Activated CD4-positive, CD25-positive, alpha-beta regulatory T cell treated with anti-CD3 and anti-CD28 coated beads, Interleukin-2, amount 50 U/mL, for 16 hours (primary cell): ENCODE data around the gene OR2T27.
"Not testable (repeated sequence)": the region's sequence is repeated elsewhere in the genome, so short reads cannot be mapped to it uniquely, and the experiment has no call there.

Source experiments
- DNase-seq: peaks from one replicate; pipeline ENCODE4 v3.0.0-alpha.2; 2020; ENCODE audit warnings: low read depth, low spot score

The OR2T27 gene, protein sequence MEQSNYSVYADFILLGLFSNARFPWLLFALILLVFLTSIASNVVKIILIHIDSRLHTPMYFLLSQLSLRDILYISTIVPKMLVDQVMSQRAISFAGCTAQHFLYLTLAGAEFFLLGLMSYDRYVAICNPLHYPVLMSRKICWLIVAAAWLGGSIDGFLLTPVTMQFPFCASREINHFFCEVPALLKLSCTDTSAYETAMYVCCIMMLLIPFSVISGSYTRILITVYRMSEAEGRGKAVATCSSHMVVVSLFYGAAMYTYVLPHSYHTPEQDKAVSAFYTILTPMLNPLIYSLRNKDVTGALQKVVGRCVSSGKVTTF

DNA sequence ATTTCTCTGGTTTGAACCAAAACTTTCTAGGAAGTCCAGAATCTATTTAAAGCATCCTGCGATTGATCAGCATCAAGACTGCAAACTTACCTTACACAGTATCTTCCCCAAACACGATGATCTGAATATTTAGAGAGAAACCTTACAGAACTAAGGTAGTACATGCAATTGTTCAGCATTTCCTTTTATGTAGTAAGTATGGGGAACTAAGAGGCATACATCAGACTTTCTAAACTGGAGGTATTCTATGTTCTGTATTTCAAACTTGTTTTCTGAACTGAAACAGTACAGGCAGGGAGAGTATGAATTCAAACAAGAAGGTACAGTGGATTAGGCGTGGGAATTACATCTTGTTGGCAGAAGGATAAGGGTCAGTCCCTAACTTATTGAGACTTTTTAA is at the start of gene OR2T27:
TSS of gene OR2T27 (minus strand) at position 175 of the 400 bp plus-strand sequence. CDS start 4,644 bp downstream, outside the sequence.
- not testable (repeated sequence) for DNase-seq

DNA sequence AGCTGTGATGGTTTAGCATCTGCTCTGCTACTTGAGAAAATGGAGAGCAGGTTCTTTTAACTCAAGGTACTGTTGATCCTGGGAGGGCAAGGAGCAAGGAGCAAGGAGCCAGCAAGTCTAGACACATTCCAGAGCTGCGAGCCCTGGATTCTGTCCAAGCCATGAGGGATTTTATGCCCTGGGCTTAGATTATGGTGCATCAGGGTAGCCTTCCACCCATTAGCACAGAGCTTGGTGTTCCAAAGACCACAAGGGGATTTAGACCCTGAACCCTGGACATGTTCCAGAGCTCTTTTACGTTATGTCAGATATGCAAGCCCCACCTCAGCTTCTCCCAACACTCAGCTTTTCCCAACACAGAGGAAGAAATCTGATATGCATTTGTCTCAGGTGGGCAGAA is 49.3 kb upstream of the OR2T27 start:
- DNase-seq = no peak

DNA sequence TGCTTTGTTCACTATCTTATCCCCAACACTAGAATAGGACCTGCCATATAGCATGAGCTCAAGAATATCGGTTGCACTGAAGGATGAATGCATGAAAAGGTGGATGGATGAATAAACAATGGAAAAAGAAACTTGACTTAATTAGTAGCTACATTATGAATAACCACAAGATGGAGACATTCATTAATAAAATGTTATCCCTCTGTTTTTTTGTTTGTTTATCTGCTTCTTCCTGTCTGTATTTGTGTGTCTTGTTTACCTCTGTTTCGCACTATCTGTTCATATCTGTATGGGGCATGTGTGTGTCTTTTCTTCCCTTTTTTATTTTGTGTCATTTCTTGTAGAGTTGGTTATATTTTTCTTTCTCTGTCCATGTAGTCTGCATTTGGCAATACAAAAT is 48.3 kb upstream of the OR2T27 start:
- no peak for DNase-seq

DNA sequence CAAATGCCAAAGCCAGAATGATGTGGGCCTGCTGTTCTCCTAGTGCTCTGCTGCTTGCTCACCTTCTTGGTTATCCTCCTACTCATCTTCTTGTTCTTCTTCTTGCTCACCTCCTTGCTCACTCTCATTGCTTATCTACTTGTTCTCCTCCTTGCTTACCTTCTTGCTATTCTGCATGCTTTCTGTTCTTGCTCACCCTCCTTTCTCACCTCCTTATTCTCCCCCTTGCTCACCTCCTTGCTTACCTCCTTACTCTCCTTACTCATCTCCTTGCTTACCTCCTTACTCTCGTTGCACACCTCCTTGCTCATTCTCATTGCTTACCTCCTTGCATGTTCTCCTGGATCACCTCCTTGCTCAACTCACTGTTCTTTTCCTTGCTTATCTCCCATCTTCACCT is 47.4 kb upstream of the OR2T27 start, which contains the start of gene OR14I1:
TSS of gene OR14I1 (minus strand) at position 53 of the 400 bp plus-strand sequence.
- no peak for DNase-seq

DNA sequence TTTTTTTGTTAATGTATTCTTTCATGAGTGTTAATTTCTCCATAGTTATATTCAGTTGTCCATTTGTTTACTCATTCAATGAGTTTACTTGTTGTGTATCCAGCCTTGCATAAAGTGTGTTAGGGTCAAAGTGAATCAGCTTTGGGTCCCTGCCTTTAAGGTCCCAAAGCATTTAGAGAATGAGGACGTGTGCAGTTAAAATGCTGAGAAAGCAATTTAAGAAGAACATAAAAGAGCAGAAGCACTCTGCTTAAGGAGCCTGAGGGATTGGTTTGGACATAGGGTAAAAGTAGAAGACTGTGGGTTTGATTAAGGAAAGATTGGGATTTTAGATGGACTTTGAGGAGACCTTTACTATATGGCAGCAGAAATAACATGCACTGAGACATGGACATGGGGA is 43.8 kb upstream of the OR2T27 start:
- no peak for DNase-seq

DNA sequence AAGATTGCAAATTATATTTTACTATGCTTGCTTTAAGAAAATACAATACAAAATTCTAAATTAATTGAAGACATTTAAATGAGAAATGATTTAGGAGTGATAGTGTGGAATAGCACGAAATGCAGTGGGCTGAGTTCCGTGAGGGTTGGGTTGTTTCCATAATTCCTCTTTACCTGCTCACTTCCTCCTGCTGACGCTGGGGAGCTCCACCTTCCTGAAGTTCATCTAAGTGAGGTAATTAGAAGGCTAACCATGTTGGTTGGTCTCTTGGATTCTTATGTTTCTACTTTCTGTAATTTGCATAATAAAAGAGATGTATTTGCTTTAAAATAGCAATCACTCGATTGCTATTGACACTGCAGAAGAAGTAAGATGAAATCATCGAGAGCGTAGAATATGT is 42.6 kb upstream of the OR2T27 start:
- DNase-seq = no peak

DNA sequence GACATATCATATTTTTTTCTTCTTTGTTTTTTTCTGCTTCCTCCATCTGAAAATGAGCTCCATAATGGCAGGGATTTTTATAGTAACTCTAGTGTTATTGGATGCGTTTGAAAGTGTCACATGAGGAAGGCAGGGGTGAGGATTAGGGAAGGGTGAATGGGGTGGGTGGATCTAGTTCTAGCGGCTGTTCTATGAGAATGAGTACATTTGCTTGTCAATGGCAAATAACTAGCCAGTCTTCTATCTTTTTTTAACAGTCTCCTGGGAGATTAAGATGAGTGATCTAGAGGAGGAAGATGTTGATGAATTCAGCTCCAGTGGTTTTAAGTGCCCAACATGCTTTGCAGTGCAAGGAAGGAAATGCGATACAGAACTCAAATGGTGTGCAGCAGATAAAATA is 41.4 kb upstream of the OR2T27 start:
- no peak for DNase-seq

DNA sequence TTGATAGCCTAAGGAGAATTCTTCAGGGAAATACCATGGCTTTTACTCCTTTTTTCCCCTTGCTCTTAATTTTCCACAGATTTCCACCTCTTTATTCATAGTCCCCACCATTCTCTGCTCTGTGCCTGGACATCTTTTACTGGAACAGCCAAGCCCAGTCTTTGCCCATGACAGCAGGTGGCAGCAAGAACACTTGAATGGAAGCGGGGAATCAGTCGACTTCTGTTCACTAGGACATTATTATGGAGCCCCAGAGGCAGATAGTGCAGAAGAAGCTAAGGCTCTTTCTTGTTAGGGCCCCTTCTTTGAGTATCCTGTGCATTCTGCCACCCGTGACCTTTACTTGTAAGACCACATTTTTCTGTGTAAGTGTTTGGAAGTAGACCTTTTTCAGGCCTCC is 40.9 kb upstream of the OR2T27 start:
- DNase-seq = no peak

DNA sequence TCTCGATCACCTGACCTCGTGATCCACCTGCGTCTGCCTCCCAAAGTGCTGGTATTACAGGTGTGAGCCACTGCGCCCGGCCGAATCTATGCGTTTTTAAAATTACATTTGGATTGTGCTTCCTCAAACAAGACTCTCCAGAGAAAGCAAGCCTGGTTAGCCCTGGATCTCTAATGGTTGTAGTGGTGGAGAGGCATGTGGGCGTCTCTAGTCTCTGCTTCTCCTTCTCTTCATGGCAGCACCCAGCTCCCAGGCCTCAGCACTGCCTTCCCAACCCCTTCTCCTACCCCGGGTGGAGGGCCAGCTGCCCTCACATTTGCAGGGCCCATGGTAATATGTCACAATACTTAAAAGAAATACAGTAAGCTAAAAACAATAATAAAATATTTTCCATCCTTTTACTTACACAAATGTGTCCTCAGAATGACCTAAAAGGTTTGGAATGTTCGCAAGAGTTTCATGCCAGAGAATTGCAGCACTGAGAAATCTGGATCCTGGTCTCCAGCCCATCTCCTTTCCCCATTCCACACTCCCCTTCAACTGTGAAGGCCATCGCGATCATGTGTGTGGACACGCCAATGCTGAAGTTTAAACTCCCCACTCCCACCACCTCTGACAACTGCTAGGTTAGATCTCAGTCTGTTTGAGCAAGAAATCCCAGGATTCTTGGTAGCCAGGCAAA is 40.3 kb upstream of the OR2T27 start:
- DNase-seq = no peak

DNA sequence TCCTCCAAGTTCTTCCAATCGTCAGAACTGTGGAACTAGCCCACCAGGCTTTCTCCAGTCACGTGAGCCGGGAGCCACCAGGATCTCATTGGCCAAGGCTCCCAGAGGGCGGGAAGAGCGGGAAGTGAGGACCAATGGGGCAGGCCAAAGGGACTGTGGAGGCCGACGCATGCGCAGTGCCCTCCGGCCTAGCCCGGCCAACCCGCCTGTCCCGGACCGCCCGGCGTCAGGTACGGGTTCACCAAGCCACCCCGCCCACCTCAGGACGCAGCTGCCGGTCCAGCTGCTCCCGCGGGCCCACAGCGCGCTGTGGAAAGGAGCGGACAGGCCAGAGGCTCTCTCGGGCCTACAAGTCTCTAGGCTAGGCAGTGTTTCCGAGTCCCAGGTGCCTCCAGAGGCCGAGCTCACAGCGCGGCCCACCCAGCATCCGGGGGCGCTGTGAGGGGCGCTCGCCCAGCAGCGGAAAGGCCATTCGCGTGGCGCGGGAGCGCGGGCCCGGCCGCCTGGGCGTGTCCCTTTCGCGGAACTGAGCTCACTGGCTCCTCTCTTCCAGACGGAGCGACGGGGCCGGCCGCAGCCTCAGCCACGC is 36.3 kb upstream of the OR2T27 start:
- DNase-seq = no peak

DNA sequence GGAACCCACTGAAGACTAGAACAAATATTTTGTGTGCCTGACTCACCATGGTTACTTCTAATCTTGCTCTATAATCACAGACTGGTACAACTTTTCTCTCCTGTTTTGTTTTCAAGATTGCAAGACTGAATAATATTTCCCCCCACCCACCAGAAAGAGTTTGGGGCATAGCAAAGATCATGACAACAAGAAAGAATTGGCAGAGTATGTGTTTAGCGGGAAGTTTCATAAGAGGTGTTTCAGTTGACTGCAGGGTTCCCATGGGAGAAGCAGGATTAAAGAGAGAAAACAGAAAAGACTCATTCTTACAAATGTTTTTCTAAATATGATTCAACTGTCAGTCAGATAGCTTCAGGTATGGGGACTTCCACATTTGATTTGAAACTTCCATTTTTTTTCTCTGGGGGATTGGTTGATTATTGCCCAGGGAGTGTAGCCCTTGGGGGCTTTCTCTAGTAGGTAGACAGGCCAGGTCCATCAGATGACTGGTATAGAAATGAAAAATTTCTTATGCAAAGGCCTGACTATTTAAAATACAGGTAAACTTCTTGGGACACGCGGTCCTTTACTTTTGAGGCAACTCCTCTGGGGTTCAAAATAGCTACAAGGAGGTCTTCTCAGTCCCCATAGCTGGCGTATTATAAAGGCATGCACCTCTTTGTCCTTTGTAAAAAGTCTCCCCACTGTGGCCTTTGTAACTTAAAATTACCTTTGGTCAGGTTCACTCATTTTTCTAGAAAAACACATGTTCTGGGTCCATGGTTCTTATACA is 33.4 kb upstream of the OR2T27 start:
- no peak for DNase-seq

DNA sequence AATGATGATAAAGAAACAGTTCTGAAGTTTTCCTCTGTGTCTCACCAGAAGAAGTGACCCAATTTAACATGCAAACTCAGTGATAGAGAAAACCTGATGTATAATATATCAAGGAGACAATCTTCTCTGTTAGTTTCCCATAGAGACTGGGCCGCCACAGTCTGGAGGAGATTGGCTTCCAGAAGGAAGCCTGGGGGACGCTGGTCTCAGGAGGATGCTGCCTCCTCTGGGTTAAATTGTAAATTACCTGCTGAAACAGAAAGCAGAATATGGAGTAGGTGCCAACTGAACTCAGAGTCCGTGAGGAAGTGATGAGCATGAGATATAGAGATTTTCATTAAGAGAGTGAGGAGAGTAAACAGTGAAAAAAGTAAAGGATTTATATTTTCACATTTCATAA is 31.5 kb upstream of the OR2T27 start:
- DNase-seq = no peak

DNA sequence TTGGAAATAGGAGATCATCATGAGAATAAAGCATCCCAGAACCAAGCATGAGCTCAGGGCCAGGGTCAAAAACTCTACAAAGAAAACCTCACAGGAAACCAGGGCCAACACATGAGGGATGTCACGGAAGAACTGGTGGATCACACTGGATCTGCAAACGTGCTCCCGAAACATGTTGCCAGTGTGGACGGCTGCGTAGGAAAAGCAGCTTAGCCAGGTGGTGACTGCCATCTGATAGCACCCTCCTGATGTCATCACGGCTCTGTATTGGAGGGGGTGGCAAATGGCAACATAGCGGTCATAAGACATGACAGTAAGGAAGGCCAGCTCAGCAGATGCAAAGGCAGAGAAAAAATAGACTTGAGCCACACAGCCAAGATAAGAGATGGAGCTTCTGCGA is 26.3 kb upstream of the OR2T27 start:
- DNase-seq = no peak

DNA sequence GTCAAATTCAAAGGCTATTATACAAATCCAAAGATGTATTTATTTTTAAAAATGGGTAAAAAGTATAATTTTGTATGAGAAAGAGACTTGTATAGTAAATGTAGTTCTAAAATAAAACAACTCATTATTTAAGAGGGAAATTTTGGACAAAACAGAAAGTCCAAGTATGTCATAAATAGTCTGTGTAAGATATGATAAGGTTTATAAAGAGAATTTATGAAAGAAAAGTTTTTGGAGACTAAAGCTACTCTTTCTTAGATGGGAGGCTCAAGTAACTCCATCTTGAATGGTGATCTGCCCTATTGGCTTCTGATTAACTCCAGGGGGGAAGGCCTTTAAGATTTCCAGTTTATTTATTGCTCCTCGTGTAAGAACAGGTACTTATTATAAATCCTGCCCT is 14.7 kb upstream of the OR2T27 start:
- DNase-seq = no peak

DNA sequence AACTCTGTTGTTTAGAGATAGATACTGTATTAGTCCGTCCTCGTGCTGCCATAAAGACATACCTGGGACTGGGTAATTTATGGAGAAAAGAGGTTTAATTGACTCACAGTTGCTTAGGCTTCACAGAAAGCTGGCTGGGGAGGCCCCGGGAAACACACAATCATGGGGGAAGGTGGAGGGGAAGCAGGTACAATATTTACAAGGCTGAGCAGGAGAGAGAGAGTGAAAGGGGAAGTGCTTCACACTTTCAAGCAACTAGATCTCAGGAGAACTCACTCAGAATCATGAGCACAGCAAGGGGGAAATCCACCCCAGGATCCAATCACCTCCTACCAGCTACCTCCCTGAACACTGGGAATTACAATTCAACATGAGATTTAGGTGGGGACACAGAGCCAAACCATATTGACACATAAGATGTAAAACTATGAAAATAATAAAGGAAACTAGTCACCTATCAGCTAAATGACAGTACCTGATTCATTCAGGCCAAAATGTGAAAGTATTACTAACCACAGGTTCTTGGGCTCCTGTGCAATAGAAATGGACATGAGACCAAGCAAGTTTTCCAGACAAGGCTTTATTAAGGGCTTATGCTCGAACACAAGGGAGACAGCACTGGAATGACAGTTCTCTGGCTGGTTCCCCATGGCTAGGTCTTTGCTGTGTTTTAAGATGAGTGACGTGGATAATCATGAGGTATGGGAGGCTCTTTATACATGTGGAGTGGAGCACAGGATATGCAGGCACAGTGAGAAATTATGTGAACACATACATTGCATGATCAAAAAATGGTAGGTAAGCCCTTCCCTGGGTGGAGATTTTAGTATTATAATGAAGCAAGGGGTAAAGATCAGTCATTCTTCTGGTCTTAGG is 8.4 kb upstream of the OR2T27 start:
- not testable (repeated sequence) for DNase-seq

DNA sequence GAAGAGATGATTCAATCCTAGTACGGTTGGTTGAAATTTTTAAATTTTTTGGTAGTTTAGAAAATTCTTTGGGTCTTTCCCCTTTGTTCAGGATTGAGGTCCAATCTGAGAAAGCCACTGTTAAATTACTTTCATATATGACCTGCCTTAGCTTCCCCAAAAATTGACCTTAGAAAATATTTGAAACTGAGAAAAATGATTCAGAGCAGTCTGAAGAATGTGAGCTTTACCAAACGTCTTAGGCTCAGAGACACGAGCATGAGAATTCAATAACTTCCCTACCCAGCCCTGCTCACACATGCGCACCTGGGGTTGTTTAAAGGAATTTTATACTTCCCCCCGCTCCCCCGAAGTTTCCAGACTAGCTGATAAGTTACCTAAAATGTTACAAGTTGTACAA is 1.5 kb upstream of the OR2T27 start:
- not testable (repeated sequence) for DNase-seq

DNA sequence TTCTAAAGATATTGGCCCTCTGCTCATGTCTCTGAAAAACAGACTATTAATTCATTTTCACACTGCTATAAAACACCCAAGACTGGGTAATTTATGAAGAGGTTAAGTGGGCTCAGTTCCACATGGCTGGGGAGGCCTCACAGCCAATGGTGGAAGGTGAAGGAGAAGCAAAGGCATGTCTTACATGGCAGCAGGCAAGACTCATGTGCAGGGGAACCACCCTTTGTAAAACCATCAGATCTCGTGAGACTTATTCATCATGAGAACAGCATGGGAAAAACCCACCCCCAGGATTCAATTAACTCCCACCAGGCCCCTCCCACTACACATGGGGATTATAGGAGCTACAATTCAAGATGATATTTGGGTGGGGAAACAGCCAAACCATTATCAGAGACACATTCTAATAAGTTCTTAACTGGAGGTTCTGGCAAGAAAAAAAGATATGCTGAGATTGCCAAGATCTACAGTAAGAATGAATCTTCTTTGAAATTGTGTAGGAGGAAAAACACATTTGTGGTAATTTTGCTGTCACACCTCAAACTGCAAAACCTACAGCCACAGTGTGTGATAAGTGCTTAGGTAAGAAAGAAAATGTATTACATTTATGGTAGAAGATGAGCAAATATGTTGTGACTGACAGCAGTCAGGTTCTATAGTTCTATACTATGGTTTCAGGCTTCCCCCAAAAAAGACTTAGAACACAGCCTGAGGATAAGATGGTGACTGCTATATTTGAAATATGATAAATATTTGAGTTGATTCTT is 6.4 kb downstream of the OR2T27 start:
- not testable (repeated sequence) for DNase-seq

DNA sequence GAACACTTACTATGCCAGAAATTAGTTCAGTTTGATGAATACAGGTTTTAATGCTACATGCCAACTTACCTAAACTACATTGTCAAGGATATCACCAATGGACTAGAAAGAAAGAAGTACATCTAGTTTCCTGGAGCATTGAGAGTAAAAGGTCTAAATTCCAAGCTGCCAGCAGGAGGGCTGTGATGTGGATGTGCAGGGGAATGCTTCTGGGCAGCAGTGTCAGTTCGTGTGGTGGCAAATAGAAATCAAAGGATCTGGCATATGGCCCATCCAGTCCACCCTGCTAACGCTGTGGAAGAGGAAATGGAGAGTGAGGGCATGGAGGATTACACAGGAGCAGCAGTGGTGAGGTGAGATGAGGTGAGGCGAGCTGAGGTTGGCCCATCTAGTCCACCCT is 10.2 kb downstream of the OR2T27 start, which contains the start of gene OR2T35:
TSS of gene OR2T35 (minus strand) at position 101 of the 400 bp plus-strand sequence. CDS start 6,020 bp downstream, outside the sequence.
- not testable (repeated sequence) for DNase-seq

DNA sequence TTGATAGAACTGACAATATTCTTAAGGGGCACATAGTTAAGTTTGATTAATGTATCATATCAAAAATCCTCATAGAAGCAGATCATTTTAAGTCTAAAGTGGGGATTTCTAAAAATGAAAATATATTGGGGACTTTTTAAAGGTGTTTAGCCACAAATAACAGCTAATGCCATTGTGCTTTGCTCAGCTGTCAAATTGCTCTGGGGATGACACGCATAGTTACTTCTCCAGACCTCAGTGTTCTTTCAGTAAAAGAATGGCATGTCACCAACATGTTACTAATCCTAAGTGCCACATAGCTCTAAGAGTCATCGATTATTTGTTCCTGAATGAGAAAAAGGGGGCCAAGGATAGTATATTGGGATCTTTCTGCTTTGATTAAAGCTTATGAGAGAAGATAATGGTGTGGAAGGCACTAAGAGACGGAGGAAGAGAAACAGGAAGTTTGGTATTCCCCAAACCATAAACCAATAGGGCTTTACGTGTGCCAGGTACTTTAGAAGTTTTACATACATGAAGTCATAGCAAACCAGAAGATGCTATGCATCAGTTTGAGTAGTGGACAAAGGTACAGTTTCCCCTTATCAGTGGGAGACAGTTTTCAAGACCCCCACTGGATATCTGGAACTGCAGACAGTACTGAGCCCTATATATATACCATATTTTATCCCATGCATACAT is 12.2 kb downstream of the OR2T27 start:
- DNase-seq = not testable (repeated sequence)

DNA sequence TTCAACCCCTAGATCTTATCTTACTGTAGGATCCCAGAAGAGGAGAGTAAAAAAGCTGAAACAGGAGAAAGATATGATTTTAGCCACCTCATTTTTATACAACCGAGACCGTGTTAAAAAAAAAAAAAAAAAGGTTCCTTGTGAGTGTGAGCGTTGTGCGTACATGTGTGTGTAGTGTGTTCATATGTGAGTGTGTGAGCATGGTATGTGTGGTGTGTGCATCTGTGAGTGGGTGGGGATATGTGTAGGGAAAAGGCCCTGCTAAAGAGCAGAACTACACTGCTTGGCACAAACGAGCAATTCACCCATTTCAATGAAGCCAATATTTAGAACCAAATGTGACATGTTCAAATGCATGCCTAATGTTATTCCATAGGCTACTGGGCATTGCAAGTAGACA is 13.7 kb downstream of the OR2T27 start:
- DNase-seq = not testable (repeated sequence)
